Endothelial cell (in vitro differentiated cells): Measurements from ENCODE around the gene PCIF1. TPM values are rescaled to one million over a fixed set of nuclear protein-coding genes. Genes with fewer than 3 reads are reported as not detected.
A peak's percentile ranks its signal among the peaks of the same experiment; 100 is the strongest.
"Not testable (repeated sequence)": the region's sequence is repeated elsewhere in the genome, so short reads cannot be mapped to it uniquely, and the experiment has no call there.

ENCODE experiments used
- DNase-seq: peaks from one replicate; pipeline ENCODE4 v3.0.0; 2021; ENCODE audit warnings: low spot score
- H3K27ac Mint-ChIP-seq: one replicate; pipeline ENCODE4 v1.8.0; 2021; ENCODE audit warnings: mixed read lengths, inconsistent platforms; ENCODE audit not compliant: unreplicated experiment
- H3K27me3 Mint-ChIP-seq: one replicate; pipeline ENCODE4 v1.8.0; 2021; ENCODE audit warnings: mild to moderate bottlenecking, moderate library complexity, mixed read lengths, inconsistent platforms; ENCODE audit not compliant: unreplicated experiment
- H3K36me3 Mint-ChIP-seq: one replicate; pipeline ENCODE4 v1.8.0; 2021; ENCODE audit warnings: mild to moderate bottlenecking, low read depth, mixed read lengths, inconsistent platforms; ENCODE audit not compliant: unreplicated experiment
- H3K4me1 Mint-ChIP-seq: one replicate; pipeline ENCODE4 v1.8.0; 2021; ENCODE audit warnings: mild to moderate bottlenecking, mixed read lengths, inconsistent platforms; ENCODE audit not compliant: unreplicated experiment
- H3K4me3 Mint-ChIP-seq: one replicate; pipeline ENCODE4 v1.8.0; 2021; ENCODE audit warnings: mild to moderate bottlenecking, mixed read lengths, inconsistent platforms; ENCODE audit not compliant: unreplicated experiment
- H3K9me3 Mint-ChIP-seq: one replicate; pipeline ENCODE4 v1.8.0; 2021; ENCODE audit warnings: mixed read lengths, inconsistent platforms; ENCODE audit not compliant: unreplicated experiment
- total RNA-seq: library from RNA; stranded (reverse); fragmentation: NEBNext Ultra II Directional; extraction: Animal tissue kit (Norgen Biotek cat#: 25700); gene quantifications from one replicate; pipeline ENCODE4 v1.2.1, GENCODE V29; 2021; ENCODE audit not compliant: unreplicated experiment
- TF ChIP-seq, protein P1 (sequence below): fragments of 200-600 bp; sonication (generic); IDR thresholded peaks from one replicate; pipeline ENCODE4 v1.5.0; 2021; ENCODE audit warnings: antibody characterized with exemption; ENCODE audit not compliant: unreplicated experiment

PCIF1 gene
- total RNA-seq, 1 donor from 2014 or later, result 34.8 TPM

DNA sequence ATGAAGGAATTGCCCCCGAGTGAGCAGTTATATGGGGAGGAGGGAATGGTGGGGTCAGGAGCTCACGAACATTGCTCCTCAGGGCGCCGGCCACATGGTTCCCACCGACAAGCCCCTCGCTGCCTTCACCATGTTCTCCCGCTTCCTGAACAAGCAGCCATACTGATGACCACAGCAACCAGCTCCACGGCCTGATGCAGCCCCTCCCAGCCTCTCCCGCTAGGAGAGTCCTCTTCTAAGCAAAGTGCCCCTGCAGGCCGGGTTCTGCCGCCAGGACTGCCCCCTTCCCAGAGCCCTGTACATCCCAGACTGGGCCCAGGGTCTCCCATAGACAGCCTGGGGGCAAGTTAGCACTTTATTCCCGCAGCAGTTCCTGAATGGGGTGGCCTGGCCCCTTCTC, 36.2 kb upstream of the PCIF1 start:
- TF ChIP-seq, protein P1, sequence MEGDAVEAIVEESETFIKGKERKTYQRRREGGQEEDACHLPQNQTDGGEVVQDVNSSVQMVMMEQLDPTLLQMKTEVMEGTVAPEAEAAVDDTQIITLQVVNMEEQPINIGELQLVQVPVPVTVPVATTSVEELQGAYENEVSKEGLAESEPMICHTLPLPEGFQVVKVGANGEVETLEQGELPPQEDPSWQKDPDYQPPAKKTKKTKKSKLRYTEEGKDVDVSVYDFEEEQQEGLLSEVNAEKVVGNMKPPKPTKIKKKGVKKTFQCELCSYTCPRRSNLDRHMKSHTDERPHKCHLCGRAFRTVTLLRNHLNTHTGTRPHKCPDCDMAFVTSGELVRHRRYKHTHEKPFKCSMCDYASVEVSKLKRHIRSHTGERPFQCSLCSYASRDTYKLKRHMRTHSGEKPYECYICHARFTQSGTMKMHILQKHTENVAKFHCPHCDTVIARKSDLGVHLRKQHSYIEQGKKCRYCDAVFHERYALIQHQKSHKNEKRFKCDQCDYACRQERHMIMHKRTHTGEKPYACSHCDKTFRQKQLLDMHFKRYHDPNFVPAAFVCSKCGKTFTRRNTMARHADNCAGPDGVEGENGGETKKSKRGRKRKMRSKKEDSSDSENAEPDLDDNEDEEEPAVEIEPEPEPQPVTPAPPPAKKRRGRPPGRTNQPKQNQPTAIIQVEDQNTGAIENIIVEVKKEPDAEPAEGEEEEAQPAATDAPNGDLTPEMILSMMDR, result no peak
- no peaks in the 10 kb centered on the region for H3K9me3 Mint-ChIP-seq
- H3K27ac Mint-ChIP-seq, result no peak overlapping the region
- peaks cover 6% of the 10 kb centered on the region for H3K27me3 Mint-ChIP-seq
- no peaks in the 10 kb centered on the region for H3K4me1 Mint-ChIP-seq
- DNase-seq, result no peak
- no peak overlapping the region for H3K4me3 Mint-ChIP-seq
- peaks cover 20% of the 10 kb centered on the region for H3K36me3 Mint-ChIP-seq

DNA sequence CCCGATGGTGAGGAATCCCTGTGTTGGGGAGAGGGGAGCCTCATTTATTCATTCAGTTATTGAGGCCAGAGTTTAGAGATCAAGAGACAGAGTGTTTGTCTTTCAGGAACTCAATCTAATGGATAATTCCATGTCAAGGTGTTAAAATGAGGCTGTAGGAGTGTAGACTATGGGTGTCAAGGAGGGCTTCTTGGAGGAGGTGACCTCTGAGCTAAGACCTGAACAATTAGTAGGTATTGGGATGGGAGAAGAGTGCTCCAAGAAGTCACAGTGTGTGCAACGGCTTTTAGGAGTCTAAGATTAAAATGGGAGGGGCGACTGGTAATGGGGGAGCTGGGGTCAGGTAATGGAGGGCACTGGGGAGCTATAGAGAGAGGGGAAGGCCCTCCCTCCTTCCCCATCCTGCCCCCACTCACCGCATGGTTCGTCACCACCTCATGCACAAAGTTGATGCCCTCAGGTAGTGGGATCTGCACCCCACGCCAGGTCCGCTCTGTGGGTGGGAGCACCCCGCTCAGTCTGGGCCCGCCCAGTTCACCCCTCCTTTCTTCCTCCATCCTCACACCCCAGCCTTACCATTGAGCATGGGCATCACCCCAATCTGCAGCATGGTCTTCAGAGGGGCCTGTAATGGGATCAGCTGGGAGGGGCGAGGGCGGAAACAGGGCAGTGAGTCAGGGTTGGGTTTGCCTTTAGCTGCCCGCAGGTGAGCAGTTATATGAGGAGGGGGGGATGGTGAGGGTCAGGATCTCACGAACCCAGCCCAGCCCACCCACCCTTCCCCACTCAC, 35.2 kb upstream of the PCIF1 start:
- H3K4me1 Mint-ChIP-seq, result no peaks in the 10 kb centered on the region
- H3K27ac Mint-ChIP-seq, result no peak overlapping the region
- peaks cover 1% of the 10 kb centered on the region for H3K27me3 Mint-ChIP-seq
- H3K36me3 Mint-ChIP-seq, result peaks cover 13% of the 10 kb centered on the region
- peak overlapping the region; percentile 40 for H3K4me3 Mint-ChIP-seq
- no peak for DNase-seq
- TF ChIP-seq, protein P1, result no peak
- no peaks in the 10 kb centered on the region for H3K9me3 Mint-ChIP-seq

DNA sequence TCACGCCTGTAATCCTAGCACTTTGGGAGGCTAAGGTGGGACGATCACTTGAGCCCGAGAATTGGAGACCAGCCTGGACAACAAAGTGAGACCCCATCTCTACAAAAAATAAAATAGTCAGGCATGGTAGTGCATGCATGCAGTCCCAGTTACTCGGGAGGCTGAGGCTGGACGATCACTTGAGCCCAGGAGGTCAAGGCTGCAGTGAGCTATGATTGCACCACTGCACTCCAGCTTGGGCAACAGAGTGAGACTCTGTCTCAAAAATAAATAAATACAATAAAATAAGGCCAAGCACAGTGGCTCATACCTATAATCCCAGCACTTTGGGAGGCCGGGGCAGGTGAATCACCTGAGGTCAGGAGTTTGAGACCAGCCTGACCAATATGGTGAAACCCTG, 33.2 kb upstream of the PCIF1 start:
- H3K4me3 Mint-ChIP-seq, H3K27me3 Mint-ChIP-seq, H3K27ac Mint-ChIP-seq, DNase-seq, H3K9me3 Mint-ChIP-seq, H3K4me1 Mint-ChIP-seq: not testable (repeated sequence)
- peaks cover 17% of the 10 kb centered on the region for H3K36me3 Mint-ChIP-seq

DNA sequence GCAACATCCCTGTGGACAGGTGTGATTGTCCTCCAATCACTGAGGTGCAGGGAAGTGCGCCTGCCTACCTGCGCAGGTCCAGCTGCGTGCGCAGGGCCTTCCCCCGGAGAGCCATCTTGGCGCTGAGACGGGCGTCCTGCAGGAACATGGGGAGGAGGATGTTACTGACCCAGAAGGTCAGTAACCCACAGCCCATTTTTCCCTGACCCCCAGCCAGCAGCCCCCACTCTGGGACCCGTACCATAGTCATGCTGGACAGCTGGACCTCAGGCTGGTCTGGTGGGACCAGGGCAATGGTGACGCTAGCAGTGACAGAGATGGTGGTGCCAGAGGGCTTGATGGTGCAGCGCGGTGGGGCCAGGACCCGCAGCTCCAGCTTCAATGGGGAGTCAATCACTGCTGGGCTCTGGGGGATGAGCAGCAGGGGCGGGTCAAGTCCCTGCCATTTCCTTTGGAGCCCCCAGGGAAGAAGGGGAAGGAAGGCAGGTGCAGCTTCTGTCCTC, 32.2 kb upstream of the PCIF1 start:
- H3K36me3 Mint-ChIP-seq, result peaks cover 19% of the 10 kb centered on the region

DNA sequence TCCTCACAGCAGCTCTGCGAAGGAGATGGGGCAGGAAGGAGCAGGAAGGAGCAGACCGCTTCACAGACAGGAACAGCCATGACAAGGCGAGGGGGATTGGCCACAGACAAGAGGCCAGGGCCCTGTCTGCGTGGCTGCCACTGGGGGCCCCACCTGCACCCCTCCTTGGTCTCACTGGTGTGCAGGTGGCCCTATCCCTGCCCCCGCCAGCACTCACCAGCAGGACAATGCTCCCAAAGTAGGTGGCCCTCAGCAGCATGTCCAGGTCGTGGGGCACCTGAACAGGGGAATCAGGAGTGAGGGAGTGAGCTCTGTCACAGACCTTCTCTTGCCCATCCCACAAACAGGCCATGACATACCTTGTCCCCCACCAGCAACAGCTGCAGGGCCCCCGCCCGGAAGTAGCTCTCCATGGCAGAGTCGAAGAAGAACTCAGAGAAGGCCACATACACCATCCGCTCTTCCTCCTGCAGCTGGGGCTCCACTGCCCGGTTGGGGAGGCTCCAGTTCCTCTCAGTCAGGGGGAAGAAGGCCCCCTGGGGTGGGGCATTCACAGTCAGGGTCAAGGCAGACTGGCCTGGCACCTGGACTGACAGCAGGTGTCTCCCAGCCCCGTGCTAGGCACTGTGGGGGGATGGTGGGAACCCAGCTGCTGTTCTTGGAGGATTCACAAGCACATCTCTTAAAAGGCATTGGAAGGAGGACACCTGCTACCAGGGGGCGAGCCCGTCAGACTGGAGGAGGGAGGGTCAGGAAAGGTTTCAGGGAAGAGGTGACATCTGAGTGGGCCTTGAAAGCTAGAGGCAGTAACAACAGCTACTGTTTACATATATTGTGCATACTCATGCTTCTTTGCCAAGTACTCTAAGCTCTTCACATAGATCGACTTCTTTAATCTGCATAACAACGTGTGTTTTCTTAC, 29.6 kb upstream of the PCIF1 start:
- no peaks in the 10 kb centered on the region for H3K9me3 Mint-ChIP-seq
- no peak overlapping the region for H3K27ac Mint-ChIP-seq
- TF ChIP-seq, protein P1, result no peak
- H3K36me3 Mint-ChIP-seq, result peaks cover 15% of the 10 kb centered on the region
- no peak for DNase-seq
- no peaks in the 10 kb centered on the region for H3K4me1 Mint-ChIP-seq
- peaks cover 7% of the 10 kb centered on the region for H3K27me3 Mint-ChIP-seq
- H3K4me3 Mint-ChIP-seq, result no peak overlapping the region

More for the DNA sequence above, 32.2 kb upstream of the PCIF1 start:
- TF ChIP-seq, protein P1, result no peak
- no peak for DNase-seq
- Mint-ChIP-seq H3K27ac (no peak overlapping the region), H3K27me3 (peaks cover 4% of the 10 kb centered on the region), H3K9me3 (no peaks in the 10 kb centered on the region), H3K4me1 (no peaks in the 10 kb centered on the region), H3K4me3 (no peak overlapping the region)
